ENCODE data around the gene RDH13.
"Not testable (repeated sequence)": the region's sequence is repeated elsewhere in the genome, so short reads cannot be mapped to it uniquely, and the experiment has no call there.

Gene RDH13

DNA sequence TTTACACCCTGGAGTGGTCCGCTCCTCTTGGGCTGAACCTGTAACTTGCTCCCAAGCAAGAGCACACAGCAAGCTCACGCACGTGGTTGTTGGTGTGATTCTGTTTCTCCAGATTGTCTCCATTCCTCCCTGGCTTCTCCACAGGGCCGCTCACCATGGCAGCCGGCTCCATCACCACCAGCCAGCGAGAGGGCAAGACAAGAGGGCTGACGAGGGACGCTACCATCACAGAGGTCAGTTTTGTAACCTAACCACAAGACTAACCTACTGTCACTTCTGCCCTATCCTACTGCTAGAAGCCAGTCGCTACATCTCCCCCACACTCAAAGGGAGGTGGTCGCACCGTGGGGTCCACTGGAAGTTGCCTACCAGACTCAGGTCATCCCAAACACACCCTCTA lies 20.3 kb downstream of the RDH13 start:
- DNase-seq = no peak

DNA sequence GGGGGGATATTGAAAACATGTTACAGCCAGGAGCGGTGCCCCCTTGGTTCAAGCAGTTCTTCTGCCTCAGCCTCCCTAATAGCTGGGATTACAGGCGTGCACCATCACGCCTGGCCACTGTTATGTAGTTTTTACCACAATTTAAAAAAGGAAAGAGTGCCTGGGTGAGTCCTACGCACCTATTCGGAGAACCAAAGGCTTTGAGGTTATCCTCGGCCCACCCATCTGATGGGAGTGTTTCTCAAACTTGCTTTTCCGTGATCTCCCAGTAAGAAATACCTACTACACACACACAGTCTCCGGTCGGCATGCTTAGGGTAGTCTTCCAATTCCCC lies 20.6 kb downstream of the RDH13 start:
- DNase-seq = no peak

DNA sequence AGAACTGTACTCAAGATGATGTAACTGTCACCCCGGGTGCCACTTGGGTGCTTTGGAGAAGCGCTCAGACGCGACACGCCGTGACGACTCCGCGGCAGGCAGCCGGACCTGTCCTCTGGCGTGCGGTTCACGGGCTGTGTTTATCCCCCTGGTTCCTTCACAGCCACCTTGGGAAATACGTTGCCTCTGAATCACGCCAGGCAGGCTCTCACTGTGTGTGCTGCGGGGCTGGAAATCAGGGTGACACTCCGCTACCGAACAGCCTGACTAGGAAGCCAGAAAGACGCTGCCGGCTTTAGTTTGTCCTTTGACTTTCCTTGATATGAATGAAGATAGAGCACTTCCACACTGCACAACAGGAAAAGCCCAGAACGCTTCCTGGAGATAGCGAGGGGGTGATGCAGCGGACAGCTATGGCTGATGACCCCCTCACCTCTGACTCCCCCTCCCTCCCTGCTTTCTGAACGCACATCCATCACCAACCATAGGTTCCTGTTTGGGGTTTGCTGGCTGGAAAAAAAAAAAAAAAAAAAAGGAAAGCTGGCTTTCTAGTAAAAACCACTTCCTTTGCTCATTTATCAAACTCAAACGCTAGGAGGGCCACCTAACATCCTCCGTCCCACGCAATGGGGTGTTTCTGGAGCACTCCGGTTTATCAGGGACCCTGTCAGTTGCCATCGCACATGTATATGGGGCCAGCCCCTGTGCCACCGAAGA lies 21.2 kb downstream of the RDH13 start:
- no peak for DNase-seq

DNA sequence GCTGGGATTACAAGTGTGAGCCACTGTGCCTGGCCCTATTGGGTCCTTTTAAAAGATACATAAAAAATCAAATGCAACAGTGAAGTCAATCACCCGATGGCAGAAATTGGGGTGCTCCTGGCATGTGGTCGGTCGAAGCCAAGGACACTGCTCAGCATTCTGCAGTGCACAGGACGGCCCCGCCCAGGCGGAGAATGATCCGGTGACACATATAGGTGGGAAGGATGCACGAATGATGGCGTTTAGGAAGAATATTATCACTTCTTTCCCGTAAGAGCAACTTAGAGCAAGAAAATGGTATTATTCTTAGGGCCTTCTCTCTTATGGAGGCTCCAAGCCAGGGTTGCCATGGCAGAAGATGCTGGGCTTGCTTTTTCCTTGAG lies 21.7 kb downstream of the RDH13 start:
- DNase-seq = no peak

DNA sequence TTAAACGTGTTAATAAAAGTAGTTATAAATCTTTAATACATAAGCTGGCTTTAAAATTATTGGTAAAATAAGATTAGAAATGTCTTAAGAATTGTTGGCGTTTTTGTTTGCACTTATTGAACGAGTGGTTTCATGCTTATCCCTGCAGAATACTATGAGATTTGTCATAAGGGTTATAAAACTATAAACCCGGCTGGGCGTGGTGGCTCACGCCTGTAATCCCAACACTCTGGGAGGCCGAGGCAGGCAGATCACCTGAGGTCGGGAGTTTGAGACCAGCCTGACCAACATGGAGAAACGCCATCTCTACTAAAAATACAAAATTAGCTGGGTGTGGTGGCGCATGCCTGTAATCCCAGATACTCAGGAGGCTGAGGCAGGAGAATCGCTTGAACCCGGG lies 22.3 kb downstream of the RDH13 start:
- not testable (repeated sequence) for DNase-seq

DNA sequence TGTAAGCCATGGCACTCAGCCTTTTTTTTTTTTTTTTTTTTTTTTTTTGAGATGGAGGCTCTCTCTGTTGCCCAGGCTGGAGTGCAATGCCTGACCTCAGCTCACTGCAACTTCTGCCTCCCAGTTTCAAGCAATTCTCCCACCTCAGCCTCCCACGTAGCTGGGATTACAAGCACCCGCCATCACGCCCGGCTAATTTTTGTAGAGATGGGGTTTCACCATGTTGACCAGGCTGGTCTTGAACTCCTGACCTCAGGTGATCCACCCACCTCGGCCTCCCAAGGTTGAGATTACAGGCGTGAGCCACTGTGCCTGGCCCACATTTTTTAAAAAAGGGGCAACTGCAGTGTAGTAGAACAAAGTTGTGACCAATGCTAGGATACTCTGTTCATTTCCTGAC lies 25.3 kb downstream of the RDH13 start:
- DNase-seq = not testable (repeated sequence)

DNA sequence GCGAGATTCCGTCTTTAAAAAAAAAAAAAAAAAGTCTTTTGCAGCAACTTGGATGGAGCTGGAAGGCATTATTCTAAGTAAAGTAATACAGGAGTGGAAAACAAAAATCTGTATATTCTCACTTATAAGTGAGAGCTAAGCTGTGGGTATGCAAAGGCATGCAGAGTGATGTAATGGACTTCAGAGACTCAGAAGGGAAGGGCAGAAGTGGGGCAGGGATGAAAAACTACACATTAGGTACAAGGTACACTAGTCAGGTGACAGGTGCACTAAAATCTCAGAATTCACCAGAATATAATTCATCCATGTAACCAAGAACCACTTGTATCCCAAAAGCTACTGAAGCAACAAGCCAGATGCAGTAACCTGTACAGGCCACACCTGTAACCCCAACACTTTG lies 26.9 kb downstream of the RDH13 start:
- no peak for DNase-seq

DNA sequence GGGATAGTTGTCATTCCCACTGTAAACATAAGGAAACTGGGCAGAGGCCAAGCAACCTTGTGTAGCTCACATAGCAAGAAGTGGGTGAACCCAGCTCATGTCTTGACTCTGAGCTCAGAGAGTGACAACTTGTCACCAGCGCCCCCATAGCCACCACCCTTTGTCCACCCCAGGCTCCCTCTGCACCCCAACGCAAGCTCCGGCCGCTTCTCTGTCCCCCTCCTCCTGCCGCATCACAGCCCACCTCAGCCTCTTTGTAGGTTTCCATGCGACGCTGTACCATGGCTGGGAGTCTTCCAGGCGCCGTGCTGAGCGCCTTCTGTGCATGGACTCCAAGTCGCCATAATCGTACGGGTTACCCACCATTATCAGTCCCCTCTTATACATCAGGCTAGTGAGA lies 28.2 kb downstream of the RDH13 start:
- no peak for DNase-seq

DNA sequence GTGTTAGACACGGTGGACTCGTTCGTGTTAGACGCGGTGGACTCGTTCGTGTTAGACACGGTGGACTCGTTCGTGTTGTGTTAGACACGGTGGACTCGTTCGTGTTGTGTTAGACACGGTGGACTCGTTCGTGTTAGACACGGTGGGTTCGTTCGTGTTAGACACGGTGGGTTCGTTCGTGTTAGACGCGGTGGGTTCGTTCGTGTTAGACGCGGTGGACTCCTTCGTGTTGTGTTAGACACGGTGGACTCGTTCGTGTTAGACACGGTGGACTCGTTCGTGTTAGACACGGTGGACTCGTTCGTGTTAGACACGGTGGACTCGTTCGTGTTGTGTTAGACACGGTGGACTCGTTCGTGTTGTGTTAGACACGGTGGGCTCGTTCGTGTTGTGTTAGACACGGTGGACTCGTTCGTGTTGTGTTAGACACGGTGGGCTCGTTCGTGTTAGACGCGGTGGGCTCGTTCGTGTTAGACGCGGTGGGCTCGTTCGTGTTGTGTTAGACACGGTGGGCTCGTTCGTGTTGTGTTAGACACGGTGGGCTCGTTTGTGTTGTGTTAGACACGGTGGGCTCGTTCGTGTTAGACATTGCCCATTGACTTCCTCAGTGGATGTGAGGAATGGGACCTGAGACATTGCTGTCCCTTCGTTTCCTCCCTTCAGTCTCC lies 29.8 kb downstream of the RDH13 start:
- not testable (repeated sequence) for DNase-seq

DNA sequence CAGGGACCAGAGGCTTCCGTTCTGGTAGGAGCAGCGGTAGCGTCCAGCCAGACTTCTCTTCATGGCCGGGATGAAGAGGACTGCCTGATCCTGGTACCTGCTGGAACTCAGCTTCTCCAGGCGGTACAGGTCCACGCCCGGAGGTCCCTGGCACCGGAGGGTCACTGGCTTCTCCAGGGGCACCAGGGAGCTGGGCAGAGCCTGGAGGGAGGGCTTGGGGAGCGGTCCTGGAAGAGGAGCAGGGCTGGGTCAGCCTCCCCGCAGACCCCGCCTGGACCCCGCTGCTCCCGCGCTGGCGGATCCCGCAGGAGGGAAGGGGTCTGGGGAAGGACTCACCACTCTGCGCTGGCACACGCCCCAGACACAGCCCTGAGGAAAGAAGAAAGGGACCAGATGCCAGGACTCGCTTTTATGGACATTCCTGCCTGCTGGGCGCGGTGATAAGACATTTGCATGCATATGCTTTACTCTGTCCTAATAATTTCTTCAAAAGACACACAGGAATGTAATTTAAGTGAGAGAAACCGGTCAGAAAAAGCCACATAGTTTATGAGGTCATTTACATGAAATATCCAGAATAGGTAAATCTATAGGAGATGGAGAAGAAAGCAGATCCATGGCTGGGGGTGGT lies 30.7 kb downstream of the RDH13 start:
- DNase-seq = no peak

DNA sequence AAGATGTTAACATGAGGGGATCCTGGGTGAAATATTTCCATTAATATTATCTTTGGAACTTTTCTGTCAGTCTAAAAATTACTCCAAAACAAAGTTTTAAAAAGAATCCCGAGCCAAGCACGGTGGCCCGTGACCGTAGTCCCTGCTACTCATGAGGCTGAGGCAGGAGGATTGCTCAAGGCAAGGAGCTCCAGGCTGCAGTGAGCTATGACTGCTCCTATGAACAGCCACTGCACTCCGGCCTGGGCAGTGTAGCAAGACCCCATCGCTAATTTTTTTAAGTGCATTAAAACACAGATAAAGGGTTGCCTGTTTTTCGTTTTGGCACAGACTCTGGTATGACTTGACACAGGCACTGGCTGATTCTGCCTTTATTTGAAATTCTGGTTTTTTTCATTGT lies 31.8 kb downstream of the RDH13 start:
- DNase-seq = no peak

DNA sequence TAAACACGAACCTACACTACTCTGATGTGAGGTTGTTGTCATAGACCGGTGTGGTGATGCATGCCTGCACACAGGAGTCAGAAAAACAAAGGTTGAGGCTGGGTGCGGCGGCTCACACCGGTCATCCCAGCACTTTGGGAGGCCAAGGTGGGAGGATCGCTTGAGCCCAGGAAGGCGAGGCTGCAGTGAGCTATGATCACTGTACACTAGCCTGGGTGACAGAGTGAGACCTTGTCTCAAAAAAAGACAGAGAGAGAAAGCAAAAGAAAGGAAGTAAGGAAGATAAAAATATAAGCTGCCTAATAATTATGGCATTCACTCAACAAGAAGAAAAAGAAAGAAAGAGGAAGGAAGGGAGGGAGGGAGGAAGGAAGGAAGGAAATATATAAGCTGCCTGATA lies 34.2 kb downstream of the RDH13 start:
- DNase-seq = no peak

DNA sequence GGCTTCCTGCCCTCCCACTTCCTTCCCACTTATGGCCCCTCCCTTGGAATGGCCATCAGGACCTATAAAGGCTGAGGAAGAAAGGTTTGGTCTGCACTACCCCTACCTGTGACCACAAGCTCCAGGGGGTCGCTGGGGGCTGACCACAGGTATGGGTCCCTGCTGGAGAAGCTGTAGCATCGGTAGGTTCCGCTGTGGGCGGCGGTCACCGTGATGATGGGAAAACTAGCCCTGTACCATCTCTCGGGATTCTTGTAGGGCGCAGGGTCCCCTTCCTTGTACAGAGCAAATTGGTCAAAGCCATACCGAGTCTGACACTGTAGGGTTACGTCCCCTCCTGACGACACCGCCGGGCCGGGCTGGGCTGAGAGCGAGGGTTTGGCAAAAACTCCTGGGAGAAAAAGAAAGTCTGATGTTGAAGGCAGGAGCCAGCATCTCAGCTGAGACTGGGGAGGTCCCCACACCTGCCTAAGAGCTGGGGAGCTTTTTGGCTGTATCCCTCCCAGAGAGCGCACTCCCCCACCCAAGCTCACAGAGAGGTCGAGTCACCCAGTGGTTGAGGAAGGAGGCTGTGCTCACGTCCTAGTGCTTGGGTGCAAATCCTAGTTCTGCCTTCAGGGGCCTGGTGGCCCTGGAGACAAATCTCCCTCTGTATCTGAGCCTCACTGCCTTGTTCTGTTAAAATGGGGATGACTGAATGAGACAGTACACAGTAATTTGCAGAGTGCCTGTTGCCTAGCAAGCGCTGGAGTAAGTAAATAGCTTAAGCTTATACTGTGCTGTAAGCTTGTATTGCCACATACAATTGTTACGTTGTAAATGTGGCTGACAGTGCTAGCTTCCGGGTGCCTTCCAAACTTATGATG lies 35.2 kb downstream of the RDH13 start:
- no peak for DNase-seq

DNA sequence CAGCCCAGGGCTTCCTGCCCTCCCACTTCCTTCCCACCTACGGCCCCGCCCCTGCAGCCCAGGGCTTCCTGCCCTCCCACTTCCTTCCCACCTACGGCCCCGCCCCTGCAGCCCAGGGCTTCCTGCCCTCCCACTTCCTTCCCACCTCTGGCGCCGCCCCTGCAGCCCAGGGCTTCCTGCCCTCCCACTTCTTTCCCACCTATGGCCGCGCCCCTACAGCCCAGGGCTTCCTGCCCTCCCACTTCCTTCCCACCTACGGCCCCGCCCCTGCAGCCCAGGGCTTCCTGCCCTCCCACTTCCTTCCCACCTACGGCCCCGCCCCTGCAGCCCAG lies 35.8 kb downstream of the RDH13 start:
- DNase-seq = not testable (repeated sequence)

DNA sequence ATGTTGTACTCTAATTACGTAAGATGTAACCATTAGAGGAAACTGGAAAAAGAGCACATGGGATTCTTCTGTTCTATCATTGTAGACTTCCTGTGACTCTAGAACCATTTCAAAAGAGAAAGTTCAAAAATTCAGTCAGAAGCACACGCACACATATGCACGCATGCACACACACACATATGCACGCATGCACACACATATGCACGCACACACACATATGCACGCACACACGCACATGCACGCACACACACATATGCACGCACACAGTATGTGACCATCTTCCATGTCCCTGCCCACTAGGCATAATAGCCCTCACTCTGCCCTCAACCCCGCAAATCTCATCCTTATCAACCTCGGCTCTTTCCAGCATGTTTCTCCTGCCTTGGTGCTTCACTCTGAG lies 38.8 kb downstream of the RDH13 start:
- DNase-seq = no peak

DNA sequence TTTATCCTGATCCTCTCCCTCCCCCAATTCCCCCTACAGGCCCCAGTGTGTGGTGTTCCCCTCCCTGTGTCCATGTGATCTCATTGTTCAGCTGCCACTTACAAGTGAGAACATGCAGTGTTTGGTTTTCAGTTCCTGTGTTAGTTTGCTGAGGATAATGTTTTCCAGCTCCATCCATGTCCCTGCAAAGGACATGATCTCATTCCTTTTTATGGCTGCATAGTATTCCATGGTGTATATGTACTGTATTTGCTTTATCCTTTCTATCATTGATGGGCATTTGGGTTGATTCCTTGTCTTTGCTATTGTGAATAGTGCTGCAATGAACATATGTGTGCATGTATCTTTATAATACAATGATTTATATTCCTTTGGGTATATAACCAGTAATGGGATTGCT lies 42.6 kb downstream of the RDH13 start:
- not testable (repeated sequence) for DNase-seq

DNA sequence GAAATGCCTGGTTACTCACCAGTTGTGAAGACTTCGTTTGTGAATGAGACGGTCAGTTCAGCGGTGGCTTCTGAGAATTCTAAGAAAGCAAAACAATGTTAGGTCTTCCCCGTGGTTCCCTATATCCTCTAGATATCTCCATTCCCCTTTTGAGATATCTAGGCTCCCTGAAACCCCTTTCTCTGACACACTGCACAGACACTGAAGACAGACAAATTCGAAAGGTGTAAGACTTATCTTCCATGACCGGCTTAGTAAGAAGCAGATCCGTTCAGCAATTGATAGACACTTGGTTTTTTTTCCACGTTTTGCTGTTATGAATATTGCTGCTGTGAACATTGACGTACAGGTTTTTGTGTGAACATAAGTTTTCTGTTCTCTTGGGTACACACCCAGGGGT lies 44.3 kb downstream of the RDH13 start:
- DNase-seq = no peak

DNA sequence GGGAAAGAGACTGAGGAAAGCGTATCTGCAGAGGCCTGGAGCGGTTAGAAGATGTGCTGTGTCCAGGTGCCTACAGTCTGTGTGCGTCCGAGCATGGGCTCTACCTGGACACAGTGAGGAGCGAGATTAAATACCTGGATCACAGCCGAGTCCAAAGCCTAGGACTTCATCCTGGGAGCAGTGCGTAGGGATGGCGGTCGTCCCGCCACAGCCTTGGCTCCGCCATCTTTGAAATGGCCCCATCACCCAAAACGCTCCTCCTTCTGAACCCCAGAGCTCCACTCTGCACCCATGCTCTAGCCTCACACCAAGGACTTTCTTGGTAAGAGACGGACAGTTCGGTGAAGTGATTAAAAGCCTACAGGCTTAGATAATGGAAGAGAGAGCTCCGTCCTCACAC lies 44.7 kb downstream of the RDH13 start:
- no peak for DNase-seq

DNA sequence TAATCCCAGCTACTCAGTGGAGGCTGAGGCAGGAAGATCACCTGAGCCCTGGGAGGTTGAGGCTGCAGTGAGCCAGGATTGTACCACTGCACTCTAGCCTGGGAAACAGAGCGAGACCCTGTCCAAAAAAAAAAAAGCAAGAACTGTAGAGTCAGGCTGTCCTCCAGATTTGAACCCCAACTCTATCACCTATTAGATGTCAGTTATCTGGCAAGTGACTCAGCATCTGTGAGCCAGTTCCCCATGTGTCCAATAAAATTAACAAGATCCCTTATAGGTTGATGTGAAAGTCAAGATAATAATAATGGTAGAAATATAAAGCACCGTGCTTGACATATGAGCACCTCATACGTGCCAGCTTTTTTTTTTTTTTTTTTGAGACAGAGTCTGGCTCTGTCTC lies 46.9 kb downstream of the RDH13 start:
- no peak for DNase-seq

DNA sequence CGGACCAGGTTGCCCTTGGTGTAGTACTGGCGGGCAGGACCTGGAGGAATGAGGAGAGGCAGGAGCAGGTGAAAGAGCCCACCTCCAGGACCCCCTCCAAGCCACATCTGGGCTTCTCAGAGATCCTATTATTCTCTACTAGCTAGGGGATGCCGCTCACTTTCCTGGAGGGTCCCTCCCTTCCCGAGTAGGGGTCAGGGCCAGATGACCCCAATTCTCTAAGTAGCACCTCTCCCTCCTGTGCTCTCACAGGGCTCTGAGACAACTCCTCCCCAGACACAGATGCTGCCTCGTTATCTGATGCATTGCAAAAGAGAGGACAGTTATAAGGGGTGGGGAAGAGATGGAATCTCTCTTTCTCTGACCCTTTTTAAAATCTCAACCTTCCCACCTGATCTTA lies 47.8 kb downstream of the RDH13 start:
- no peak for DNase-seq

DNA sequence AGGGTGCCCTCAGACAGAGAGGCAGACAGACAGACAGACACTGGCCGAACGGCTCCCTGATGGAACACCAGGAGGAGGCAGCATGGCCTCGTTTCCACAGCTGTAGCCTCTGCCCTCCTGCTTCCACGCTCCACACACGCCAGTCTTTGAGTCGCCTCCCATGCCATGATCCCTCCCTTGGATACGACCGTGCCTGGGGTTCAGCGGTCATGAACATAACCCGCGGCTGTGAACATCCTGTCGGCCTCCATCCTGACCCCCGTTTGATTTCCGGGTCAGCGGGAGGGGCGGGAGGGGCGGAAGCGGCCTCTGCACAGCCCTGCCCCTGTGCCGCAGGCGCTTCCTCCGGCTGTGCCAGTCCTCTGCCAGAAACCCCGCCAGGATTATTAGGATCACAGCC lies 48.2 kb downstream of the RDH13 start:
- DNase-seq = no peak

DNA sequence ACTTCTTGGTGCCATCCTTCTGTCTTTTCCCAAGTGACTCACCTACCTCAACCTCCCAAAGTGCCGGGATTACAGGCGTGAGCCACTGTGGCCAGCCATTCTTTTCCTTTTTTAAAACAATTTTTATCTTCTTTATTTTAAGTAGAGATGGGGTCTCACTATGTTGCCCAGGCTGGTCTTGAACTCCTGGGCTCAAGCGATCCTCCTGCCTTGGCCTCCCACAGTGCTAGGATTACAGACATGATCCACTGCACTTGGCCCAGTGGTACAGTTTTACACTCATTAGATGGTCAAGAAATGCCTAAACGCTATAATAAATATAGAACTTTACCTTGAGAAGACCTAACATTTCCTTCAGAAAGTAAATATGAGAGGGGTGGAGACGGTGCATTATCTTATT lies 49.4 kb downstream of the RDH13 start:
- no peak for DNase-seq

DNA sequence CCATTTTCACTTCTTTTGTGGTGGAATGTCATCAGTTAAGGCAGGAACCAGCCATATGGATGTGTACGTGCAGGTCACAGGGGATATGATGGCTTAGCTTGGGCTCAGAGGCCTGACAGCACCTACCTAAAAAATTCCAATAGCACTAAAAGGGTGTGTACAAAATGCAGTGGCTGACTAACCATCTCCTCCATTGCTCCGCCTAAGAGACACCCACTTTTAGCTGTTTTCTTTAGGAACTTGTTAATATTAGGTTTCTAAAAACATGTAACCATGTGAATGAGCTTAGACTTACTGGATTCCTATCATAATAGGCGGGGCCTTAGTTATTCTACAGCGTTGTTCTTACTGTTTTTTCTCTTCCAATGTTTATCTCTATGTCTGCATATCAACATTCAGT lies 50.6 kb downstream of the RDH13 start:
- DNase-seq = no peak

DNA sequence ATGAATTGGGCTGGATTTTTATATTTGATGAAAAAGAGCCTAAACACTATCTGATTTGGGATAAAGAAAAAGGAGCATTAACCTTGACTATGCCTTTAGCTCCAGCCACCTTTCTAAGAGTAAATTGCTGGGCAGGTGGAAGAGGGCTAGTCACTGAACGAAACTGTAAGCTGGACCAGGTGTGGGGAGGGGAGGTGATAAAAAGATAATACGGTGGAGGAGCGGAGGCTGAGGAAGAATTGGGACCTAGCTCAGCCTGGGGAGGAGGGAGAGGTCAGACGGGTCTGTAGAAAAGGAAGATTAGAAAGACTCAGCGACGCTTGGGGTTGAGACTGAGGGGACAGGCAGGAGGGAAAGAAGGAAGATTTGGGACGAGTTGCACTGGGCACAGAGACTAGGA lies 52.4 kb downstream of the RDH13 start:
- not testable (repeated sequence) for DNase-seq

Data from NCI-H187 (cell line).